ENCODE measurements around the gene CDC42BPG. TPM values are rescaled to one million over a fixed set of nuclear protein-coding genes. Genes with fewer than 3 reads are reported as not detected.

The CDC42BPG gene, protein sequence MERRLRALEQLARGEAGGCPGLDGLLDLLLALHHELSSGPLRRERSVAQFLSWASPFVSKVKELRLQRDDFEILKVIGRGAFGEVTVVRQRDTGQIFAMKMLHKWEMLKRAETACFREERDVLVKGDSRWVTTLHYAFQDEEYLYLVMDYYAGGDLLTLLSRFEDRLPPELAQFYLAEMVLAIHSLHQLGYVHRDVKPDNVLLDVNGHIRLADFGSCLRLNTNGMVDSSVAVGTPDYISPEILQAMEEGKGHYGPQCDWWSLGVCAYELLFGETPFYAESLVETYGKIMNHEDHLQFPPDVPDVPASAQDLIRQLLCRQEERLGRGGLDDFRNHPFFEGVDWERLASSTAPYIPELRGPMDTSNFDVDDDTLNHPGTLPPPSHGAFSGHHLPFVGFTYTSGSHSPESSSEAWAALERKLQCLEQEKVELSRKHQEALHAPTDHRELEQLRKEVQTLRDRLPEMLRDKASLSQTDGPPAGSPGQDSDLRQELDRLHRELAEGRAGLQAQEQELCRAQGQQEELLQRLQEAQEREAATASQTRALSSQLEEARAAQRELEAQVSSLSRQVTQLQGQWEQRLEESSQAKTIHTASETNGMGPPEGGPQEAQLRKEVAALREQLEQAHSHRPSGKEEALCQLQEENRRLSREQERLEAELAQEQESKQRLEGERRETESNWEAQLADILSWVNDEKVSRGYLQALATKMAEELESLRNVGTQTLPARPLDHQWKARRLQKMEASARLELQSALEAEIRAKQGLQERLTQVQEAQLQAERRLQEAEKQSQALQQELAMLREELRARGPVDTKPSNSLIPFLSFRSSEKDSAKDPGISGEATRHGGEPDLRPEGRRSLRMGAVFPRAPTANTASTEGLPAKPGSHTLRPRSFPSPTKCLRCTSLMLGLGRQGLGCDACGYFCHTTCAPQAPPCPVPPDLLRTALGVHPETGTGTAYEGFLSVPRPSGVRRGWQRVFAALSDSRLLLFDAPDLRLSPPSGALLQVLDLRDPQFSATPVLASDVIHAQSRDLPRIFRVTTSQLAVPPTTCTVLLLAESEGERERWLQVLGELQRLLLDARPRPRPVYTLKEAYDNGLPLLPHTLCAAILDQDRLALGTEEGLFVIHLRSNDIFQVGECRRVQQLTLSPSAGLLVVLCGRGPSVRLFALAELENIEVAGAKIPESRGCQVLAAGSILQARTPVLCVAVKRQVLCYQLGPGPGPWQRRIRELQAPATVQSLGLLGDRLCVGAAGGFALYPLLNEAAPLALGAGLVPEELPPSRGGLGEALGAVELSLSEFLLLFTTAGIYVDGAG (N-terminal part only)
- under 1 TPM in 8 of 9 donors, not detected in 1; 0.12 to 0.50 (median 0.26) TPM for total RNA-seq
- under 1 TPM; 0.12 to 0.15 TPM for polyA plus RNA-seq
- long read RNA-seq, donor 1, result 0 reads
- long read RNA-seq, donor 2, result 0 reads
- long read RNA-seq, donor 3, result 0 reads

DNA sequence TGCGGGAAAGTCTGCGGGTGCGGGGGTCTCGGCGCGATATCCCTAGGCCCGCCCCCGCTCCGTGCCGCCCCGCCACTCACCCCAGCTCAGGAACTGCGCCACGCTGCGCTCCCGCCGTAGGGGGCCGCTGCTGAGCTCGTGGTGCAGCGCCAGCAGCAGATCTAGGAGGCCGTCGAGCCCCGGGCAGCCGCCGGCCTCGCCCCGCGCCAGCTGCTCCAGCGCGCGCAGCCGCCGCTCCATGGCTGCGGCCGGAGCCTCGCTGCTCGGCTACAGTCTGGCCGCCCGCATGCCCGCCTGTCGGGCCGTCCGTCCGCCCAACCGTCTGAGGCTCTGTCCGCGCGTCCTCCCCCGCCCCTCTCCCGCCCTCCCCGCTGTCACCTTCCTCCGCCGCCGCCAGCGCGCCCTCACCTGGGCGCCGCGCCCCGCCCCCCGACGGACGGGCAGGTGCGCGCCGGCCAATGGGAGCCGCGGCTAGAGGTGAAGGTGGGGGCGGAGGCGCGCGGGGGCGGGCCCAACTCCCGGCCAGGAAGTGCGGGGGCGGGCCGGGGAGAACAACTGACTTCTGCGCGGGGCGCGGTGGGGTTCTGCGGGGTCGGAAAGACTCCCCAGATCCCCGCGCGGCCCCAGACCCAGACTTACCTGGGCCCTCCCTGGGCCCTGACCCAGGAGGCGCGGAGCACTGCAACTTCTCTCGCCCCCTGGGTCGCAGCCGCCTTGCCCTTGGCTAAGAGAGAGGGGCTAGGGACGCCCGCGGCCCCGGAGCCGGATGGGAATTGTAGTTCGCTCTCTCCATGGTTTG is at the start of gene CDC42BPG:
Gene CDC42BPG, minus strand, starts transcription at position 324 of the 799 bp plus-strand sequence. Its CDS starts 84 bp downstream, at position 240.
- WGBS, 4 donors, result 1 to 10% (median 3%) methylated on average over 4 to 96 of the region's 96 CpGs
- Histone ChIP-seq H3K36me3 (no peaks in the 10 kb centered on the region), H3K27ac (peak within 1 kb of the TSS in 7 of 12 donors; percentile 8 to 47 (median 38)), H3K4me1 (peaks cover 0 to 35% (median 28%) of the 10 kb centered on the region in 12 donors), H3K9me3 (no peaks in the 10 kb centered on the region), H3K4me3 (peak within 1 kb of the TSS; percentile 32 to 64 (median 48)), H3K27me3 (peaks cover 0 to 4% (median 0%) of the 10 kb centered on the region in 9 donors)
- intact Hi-C loops (cut with DNase I), result loop anchor here (2.0 to 10.0 kb wide), 9 partner anchors 150 to 273 kb away; partner anchors contain the start of genes ARL2 (in 5 of the 10), BATF2 (in 3 of the 10), ZNHIT2 (in 3 of the 10) and TM7SF2 (in 2 of the 10)
- no peak for TF ChIP-seq POLR2A (IDR thresholded peaks at IDR 0.05)
- TF ChIP-seq, protein P1, sequence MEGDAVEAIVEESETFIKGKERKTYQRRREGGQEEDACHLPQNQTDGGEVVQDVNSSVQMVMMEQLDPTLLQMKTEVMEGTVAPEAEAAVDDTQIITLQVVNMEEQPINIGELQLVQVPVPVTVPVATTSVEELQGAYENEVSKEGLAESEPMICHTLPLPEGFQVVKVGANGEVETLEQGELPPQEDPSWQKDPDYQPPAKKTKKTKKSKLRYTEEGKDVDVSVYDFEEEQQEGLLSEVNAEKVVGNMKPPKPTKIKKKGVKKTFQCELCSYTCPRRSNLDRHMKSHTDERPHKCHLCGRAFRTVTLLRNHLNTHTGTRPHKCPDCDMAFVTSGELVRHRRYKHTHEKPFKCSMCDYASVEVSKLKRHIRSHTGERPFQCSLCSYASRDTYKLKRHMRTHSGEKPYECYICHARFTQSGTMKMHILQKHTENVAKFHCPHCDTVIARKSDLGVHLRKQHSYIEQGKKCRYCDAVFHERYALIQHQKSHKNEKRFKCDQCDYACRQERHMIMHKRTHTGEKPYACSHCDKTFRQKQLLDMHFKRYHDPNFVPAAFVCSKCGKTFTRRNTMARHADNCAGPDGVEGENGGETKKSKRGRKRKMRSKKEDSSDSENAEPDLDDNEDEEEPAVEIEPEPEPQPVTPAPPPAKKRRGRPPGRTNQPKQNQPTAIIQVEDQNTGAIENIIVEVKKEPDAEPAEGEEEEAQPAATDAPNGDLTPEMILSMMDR (IDR thresholded peaks at IDR 0.05), result peak; percentile 45 to 75 (median 62)
- peak; percentile 46 to 85 (median 68) for DNase-seq
- ATAC-seq, result peak in 3 of 4 donors; percentile 36 to 63 (median 60)

DNA sequence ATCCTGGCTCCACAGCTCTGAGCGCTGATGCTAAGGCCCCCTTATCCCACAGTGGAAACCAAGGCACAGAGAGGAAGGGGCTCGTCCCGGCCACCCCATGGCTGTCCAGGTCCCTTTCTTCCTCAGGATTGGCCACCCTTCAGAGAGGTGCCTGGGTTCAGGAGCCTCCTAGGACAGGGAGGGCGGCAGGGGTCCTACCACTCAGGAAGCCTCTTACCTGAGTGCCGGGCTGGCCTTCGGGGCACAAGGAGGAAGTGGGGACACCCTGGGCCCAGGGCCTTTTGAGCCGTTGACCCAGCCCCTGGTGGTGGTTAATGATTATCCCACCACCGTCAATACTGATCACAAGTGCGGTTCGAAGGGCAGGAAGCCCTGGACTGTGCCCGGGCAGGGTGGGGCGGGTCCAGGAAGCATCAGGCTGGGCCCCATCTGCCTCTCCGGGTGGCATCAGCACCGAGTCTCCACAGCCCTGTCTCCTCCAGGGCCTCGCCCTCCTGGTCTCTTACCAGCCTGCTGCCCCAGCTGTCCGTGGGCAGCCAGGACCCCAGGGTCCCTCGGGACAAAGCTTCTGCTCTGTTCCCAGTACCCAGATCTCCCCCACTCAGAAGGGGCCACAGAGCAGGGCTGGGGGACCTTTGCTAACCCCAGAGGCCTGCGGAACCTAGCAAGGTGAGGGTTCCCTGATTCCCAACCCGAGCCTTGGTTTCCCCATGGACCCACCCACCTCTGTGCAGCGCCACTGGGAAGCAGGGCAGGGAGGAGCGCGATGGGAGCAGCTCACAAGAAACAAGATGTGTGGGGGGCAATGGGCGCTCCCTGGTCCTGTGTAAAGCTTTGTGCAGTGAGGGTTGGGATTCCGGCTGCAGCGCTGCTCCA is 49.0 kb upstream of the CDC42BPG start:
- peak in 1 of 5 donors; percentile 27 for DNase-seq

More for the DNA sequence above, 49.0 kb upstream of the CDC42BPG start:
- H3K27ac ChIP-seq, result peak overlapping the region in 10 of 12 donors; percentile 7 to 74 (median 50)
- peaks cover 0 to 53% (median 13%) of the 10 kb centered on the region in 12 donors for H3K4me1 ChIP-seq
- no peak overlapping the region for H3K4me3 ChIP-seq
- no peak for TF ChIP-seq POLR2A (IDR thresholded peaks at IDR 0.05)
- TF ChIP-seq, protein P1 (IDR thresholded peaks at IDR 0.05), result no peak
- peak in 2 of 4 donors; percentile 7 to 9 for ATAC-seq
- no peaks in the 10 kb centered on the region for H3K9me3 ChIP-seq
- WGBS, 4 donors, result 75 to 82% (median 77%) methylated on average over 12 to 25 of the region's 25 CpGs
- no peaks in the 10 kb centered on the region for H3K27me3 ChIP-seq
- intact Hi-C loops (cut with DNase I), result loop anchor here (1.0 to 5.0 kb wide), 4 partner anchors 46 to 106 kb away; no protein-coding TSS in a partner anchor
- H3K36me3 ChIP-seq, result peaks cover 0 to 37% (median 28%) of the 10 kb centered on the region in 9 donors

Measured in heart left ventricle (tissue), 16 donors.